CD4-positive, alpha-beta T cell treated with Interleukin-6 at 100 ng/mL for 8 hours (primary cell): ENCODE measurements around the gene PTPRC.

ENCODE experiments used
- DNase-seq: peaks from one replicate; pipeline ENCODE4 v3.0.0-alpha.2; 2020; ENCODE audit warnings: mixed read lengths, low spot score

PTPRC gene

DNA sequence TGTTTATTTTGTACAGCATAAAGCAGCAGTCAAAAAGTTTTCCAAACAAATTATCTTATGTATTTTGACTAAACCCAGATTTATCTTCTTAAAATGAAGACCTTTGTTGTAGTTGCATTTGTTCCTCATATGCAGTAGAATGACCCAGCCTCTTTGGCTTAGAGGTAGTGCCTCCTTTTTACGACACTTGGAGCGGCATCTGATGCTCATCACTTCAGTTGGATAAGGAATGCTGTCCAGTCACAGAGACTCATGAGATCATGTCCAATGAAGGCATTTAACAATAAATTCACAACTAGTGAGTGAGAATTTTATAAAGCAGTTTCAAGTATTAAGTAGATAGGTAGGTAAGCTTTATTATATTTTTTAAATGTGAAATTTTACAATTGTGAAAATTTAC lies 35.2 kb downstream of the PTPRC start:
- DNase-seq = no peak

DNA sequence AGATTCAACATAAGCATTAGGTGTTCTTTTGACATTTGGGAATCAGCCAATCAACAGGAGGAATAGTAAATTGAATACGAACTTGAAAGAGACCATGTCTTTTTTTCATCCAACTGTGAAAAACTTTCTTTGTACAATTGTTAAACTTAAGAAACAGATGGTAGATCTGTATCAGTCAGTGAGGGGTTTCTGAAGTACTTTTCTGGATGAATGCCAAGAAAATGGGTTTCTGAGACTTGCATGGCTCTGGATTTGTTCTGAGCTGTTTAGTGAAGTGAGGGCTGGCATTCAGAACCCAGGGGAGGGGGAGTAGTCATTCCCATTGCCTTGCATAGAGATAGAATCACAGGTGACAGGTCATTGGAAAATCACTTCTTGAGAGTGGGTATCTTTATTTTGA lies 37.4 kb downstream of the PTPRC start:
- no peak for DNase-seq

DNA sequence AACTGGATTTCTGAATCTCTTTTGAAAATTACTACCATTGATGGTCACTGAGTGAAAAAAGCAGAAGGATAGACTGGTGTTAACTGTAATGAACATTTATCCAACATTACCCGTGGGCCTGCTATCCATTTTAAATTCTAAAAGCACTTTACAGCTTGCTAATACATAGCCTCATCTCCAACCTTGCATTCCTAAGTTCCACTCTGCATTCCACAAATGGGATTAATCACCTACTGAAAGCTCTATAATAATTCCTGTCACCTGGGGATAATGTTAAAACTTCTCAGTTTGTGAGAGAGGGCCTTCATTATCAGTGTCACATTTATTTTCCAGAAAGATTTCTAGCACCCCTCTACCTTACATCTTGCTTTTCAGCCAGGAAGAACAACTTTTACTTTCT lies 38.2 kb downstream of the PTPRC start:
- DNase-seq = no peak

DNA sequence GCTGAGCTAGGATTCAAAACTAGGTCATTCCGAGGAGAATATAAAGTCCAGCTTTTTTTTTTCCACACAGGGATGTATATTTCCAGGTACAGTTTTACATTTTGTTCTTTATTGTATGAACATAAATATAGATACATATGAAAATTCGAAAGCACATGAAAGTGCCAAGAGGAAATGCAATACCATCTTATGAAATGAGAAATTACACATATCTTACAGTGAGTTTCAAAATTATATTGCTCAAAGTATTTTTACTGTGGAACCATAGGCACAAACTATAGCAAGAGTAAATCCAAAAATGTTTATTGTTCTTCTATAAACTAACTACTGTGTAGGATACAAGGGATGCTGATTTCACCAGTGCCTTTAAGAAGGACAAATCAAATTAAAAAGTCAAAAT lies 39.0 kb downstream of the PTPRC start:
- no peak for DNase-seq

DNA sequence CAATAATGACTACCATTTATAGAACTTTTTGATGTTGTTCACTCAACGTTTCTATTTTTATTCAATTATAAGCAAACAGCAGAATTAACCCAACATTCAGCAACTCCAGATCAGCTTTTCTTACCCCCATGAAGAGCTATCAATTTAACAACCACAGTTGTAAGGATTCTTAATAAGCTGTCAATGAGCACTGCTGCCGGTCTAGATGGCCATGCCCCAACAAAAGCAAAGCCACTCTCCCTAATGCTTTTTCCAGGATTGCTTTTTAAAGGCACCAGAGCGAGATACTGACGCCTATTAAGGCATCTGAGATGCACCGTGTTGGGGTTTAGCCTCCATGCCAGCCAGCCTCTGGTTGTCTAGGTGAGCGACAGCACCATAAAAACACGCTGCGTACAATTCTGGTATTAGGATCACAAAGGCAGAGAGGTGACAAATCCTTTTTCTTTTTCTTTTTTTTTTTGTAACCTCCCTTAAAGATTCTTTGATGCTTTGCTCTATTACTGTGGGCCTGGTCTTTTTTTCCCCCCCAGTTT lies 39.5 kb downstream of the PTPRC start:
- peak; percentile 49 for DNase-seq

DNA sequence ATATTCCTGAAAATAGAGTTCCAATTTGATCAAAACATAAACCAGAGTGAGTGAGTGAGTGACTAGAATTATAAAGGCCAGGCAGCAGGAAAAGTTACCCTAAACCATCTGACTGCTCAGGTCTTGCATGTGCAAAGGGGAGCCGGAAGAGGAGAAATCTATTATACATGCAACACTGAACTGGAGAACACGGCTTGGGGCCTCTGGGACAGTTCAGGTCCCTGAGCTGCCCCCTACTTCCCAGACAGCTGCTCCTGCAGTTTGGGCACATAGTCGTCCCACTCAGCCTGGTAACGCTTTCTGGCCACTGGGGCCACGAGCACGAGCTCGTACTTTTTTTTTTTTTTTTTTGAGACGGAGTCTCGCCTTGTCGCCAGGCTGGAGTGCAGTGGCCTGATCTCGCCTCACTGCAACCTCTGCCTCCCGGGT lies 40.1 kb downstream of the PTPRC start:
- DNase-seq = peak; percentile 44

DNA sequence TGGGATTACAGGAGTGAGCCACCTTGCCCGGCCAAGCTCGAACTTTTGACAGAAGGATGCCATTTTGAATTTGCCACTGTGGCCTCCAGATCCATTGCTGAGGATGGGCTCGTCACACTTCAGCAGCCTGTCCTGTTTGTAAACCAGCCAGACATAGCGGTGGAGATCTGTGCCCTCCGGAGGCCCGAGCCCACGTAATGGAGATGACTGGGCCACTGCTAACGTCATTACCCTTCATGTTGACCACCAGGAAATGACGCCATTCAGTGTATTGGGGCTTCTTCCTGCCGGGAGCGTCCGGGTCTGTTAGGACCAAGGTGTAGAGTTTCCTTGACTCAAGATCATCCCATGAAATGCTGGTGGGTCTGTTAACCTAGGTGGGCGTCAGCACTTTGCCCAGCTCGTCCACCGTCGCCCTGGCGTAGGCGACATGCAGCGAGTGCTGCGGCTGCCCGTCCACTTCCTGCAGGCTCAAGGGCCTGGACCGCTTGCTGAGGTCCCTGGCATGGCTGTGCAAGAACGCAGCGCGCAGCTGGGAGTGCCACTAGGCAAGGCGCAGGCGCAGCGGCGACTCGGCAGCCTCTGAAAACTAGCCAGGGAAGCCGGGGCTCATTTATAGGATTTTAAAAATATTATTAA lies 40.8 kb downstream of the PTPRC start:
- DNase-seq = no peak

DNA sequence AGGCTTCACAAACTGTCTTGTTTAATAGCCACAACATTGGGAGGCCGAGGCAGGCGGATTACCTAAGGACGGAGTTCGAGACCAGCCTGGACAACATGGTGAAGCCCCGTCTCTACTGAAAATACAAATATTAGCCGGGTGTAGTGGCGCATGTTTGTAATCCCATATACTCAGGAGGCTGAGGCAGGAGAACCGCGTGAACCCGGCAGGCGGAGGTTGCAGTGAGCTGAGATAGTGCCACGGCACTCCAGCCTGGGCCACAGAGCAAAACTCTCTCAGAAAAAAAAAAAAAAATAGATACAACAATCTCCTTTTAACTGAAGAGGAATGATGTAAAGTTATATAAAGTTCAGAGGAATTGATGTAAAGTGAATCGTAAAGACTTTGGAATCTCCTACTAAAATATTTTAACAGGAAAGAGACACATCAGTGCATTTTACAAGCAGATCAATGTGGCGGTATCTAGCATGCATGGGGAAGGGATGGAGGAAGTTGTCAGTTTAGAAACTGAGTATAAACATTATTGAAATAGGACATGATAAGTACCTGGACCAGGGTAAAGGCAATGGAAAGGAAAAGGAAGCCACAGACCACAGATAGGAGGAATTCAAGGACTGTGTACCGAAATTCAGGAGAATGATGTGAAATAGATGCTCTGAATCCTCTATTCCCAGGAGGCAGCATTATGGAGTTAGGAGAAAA lies 41.5 kb downstream of the PTPRC start:
- DNase-seq = no peak

DNA sequence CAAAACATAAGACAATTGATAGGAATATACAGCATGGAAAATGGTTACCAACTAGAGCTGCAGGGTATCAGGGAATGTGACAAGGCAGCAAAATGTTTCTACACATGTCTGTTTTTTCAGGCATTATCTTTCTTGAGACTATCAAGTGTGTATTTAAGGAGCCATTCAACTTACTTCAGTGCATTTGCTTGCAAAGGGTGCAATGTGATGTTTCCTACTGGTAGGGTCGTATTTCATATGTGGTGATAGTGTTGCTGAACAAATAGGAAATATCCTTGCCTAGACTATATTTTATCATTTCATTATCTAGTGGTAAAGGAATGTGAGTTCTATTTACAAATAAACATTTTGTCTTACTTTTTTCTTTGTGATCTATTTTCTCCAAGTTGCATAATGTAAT lies 42.4 kb downstream of the PTPRC start:
- no peak for DNase-seq

DNA sequence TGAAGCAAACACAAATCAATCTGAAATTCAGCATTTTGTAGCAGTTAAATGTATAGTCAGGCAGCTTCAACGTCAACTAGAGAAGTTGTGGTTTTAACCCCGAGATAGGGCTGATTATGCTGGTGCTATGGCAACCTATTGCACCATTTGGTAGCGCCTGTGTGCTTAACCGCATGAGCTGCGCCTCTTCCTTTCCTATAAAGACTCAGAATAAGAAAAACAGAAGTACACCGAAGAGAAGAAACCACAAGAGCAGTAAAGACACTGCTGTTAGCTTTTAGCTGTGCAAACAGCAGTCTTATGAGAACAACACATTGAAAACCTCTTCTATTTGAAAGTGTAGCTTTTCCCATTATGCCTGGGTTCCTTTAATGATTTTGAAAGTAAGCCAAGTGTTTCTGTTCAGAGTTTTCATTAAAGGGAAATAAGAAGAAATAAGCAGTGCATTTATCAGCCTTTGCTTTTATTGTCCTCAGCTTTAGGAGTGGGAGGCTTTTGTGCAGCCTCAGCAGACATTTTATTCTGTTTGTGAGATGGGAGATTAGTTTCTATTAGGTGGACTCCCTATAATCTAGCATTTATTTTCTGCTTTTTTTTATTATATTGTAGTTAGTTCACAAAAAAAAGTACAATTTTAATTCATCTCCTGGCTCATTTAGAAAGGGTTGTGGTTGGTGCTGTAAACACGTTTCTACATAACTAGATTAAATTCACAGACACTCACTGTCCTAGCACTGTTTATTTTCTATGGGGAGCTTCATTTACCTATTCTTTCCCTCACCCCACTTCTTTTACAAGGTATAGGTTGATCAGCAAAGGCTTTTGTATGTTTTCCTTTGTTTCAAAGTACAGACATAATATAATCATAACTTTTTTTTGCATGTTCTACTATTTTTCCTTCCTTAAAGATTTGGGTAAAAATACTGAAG lies 43.3 kb downstream of the PTPRC start:
- DNase-seq = peak; percentile 91

DNA sequence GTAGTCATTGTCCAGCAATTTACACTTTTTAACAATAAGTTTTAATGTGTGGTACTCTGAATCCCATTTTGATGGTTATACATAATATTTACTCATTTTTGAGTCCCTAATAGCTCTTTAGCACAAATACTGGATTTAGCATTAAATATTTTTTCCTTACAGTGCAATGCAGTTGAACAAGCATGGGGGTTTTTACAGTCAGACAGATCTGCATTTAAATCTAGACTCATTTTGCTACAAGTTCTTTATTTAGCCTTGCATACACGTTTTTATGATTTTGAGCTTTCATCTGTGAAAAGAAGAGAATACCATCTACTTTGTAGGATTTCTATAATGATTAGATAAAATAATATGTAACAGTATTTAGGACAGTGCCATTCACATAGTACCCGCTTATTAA lies 44.0 kb downstream of the PTPRC start:
- DNase-seq = no peak

DNA sequence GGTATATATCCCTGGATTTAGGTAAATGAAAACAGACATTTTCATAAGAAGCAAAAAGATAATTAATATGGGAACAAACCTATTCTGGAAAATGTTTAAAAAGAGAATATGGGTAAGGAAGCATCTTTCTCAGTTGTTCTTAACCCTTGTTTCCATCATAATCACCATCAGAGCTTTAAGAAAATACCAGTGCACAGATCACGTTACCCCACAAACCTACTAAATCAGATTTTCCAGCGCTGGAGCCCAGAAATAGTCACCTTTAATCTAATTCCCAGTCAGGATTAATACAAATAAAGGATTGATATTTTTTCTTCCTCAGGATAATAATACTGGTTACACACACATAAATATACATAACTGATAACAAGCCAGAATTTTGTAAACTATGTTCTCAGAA lies 44.6 kb downstream of the PTPRC start:
- no peak for DNase-seq

DNA sequence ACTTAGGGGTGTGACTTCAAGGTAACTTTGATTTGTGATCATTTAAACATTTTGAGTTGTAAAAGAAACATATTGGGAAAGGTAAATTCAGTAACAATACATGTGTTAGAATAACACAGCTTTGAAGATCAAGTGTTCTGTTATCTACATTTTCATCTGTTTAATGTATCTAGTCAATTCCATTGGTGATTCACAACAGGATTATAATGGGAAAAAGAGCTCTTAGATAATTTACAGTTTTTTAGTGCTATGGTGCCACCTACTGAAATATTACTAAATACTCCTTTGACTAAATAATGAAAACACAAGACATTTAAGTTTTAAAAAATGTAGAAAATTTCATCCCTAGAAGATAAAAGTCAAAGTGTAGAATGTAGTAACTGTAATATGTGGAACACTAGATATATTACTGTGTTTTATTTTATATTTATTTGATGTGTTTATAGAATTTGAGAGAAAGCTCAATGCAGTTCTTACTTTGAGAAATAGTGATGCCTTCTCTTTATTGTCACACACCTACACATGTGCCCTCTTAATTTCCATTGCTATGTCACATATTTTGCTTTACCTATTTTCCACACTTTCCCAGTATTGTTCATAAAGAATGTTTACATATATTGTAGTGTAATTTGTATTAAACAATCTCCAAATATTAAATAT lies 47.4 kb downstream of the PTPRC start:
- DNase-seq = no peak

DNA sequence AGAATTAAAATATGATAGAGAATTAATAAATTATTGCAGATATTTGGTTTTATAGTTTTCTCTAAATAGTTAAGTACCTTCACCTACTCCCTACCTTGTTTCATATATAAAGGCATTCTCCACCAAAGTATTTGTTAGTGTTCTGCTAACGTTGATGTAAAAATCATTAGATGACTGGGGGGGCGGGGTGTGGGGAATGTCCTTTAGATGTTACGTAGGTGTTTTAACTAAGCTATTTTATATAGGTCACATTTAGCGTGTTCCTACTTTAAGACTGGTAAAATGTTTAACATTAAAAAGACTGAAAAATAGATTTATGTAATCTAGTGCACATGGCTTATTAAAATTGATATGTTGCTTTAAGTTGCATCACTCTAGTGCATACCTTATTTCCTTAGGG lies 48.6 kb downstream of the PTPRC start:
- DNase-seq = no peak

DNA sequence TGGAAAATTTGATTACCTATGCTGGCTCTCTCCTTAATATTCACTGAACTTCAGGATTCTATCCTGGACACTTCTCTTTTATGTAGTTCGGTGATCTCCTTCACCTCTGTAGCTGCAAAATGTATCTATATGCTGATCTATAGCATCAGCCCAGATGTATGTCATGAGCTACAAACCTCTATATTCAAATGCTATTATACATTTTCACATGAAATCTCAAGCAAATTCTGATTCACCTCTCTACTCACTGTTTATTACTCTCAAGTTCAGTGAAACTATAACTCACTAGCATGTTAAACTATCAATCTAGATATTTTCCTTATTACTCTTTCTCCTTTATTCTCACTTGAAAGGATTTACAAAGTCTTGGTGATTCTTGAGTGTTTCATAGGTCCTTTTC lies 52.2 kb downstream of the PTPRC start:
- DNase-seq = no peak

DNA sequence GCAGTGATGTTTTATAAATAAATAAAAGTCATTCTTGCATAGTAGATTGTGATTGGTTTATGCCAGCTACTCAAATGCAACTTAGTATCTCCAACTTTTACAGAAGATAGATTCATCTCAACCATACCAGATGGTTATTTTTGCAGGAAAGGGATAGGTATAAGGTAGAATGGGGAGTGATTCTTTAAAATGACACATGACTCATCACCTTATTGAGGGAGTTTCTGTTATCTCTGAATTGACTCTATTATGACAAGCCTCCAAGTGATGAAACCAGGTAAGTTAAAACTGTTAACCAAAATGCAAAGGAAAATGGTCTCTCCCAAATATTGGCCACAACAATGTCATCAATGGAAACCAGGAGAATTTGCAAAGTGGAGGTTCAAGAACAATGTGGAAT lies 54.5 kb downstream of the PTPRC start:
- no peak for DNase-seq

DNA sequence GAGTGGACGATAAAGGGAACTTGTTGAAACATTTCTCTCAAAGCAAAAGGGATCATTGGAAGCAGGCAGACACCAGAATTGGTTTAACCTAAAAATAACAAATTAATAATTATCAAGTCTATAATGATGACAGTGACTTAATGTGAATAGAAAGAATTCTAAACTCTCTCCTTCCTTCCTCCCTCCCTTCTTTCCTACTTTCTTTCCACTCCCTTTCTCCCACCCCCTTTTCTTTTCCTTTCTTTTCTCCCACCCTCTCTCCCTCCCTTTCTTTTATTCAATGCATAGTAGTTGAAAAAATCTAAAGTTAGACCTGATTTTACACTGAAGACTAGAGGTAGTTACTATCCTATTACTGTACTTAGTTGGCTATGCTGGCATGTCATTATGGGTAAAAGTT lies 55.7 kb downstream of the PTPRC start:
- no peak for DNase-seq

DNA sequence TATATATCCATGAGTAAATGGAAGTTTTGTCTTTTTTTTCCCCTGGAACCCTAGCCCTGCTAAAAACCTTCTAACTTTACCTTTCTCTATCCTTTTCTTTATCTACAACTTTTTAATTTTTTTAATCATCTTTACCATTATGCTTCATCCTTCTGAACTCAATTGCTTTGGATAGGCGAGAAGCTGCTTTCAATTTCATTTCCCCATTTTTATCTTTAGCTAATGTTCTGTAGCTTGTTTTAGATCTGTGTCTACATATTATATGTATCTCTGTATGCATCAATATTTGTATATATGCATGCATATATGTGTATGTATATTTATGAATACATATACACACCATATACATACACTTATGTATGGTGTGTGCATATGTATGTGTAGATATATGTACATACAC lies 57.4 kb downstream of the PTPRC start:
- DNase-seq = no peak

DNA sequence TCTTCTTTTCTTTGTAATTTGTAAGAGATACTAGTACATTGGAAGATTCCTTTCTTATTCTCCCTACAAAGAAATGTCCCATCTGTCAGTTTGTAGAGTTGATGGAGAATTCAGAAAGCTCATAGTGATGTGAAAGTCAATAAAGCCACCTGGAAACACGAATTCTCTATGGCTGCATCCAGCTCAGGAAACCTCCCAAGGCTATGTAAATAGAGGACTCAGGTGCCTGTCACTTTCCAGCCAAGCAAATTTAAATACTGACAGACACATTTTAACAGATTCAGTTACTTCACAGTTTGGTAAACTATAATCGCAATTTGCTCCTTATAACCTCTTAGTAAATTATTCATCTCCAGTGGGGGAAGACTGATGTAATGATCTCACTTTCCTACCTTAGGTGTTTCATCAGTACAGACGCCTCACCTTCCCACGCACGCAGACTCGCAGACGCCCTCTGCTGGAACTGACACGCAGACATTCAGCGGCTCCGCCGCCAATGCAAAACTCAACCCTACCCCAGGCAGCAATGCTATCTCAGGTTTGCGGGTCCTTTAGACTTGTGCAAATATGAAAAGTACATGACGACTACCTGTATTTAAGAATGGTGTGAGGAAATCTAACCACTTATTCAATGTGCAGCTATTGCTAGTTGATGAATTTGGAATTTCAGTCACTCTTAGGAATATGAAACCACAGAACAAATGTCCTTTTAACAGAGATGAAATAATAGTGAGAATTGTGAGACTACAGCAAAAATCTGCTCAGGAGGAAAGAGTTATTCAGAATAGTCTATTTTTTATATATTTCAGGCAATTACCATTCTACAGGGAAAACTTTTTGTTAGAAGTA lies 60.6 kb downstream of the PTPRC start:
- peak; percentile 54 for DNase-seq

DNA sequence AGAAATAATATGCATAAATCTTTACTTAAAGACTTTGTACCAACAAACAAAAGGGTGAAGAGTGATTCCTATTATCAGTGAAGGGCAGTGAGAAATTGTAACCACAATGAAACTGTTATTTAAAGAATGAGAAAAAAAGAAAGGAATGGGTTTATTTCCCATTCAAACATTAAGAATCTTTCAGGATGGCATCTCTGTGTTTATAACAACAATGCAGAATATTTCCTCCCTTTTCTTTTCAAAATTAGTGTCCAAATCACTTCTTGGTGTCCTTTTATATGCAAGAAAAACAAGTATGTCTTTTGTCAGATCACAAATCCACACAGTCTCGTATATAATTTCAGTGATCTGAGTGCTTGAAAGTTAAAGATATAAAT lies 61.2 kb downstream of the PTPRC start:
- no peak for DNase-seq

DNA sequence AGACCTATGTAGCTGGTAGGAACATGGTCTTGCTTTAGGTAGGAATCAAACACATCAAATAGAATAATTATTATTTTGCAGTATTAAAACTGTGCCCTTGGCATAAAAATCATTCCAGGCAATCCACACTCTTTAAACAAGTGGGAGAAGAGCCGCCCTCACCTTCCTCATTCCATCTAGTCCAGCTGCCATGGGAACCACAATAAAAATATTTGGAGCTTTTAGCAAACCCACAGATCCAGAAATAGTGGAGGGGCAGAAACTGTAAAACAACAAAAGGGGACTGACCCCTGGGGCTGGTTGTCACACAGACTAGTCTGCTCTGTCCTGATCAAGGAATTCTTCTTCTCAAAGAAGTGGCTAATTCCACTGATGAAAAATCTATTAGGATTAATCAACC lies 61.6 kb downstream of the PTPRC start:
- DNase-seq = no peak
